Measurements from ENCODE around the gene CSNK1E.

DNA sequence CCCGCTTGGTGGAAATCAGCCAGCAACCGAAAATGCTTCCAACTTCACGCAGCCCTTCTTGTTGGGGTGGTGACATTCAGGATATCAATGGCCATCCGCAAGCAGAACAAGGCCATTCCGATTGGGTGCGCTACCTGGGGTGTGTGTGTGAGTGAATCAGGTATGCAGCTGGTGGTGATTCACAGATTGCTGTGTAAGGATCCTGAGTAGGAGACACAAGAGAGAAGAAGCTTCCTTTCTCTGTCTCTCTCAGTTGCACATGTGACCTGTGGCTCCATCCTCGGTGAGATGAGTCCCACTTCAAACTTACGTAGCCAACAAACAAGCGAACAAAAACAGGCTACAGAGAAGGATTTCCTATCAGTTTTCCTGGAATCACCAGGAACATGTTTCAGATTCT lies 34.8 kb downstream of the CSNK1E start:
- TF ChIP-seq PAX8 (IDR thresholded peaks at IDR 0.05) (no peak), EGR1 (IDR thresholded peaks at IDR 0.05; ENCODE audit: borderline replicate concordance in 1 of 2, low read depth in 2 of 2, low read length in 2 of 2) (no peak)
